Tibial nerve (tissue), 3 donors: ENCODE data around the gene H2BW2.

Experiments
- POLR2A ChIP-seq, 2 donors: fragments of 450-650 bp; IDR thresholded peaks; one replicate each; pipeline ENCODE4 v1.6.1; 2017; ENCODE audit warnings: antibody characterized with exemption in 2 of 2, mild to moderate bottlenecking in 2 of 2, moderate library complexity in 2 of 2
- TF ChIP-seq, protein P1 (sequence below), 5 experiments: fragments of 200-600 bp in 3 of 5; fragments of 450-650 bp in 2 of 5; sonication (generic) in 3 of 5; IDR thresholded peaks; one replicate each; pipeline ENCODE4 v1.5.1; 2016 to 2019; ENCODE audit warnings: antibody characterized with exemption in 5 of 5, mild to moderate bottlenecking in 3 of 5, moderate library complexity in 2 of 5

DNA sequence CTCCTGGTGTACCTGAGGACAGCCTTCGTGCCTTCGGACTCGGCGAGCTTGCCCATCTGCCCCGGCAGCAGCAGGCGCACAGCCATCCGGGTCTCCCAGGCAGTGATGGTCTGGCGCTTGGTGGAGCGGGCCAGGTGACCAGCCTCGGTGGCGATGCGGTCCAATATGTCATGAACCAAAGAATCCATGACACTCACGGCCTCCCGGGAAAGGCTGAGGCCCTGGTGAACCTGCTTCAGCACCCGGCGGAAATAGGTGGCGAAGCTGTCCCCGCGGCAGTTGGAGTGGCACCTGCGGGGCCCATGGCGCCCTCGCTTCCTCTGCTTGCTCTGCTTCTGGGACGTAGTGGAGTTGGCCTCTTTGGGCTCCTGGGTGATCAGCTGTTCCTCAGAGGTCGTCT lies 26.6 kb upstream of the H2BW2 start:
- TF ChIP-seq, protein P1, sequence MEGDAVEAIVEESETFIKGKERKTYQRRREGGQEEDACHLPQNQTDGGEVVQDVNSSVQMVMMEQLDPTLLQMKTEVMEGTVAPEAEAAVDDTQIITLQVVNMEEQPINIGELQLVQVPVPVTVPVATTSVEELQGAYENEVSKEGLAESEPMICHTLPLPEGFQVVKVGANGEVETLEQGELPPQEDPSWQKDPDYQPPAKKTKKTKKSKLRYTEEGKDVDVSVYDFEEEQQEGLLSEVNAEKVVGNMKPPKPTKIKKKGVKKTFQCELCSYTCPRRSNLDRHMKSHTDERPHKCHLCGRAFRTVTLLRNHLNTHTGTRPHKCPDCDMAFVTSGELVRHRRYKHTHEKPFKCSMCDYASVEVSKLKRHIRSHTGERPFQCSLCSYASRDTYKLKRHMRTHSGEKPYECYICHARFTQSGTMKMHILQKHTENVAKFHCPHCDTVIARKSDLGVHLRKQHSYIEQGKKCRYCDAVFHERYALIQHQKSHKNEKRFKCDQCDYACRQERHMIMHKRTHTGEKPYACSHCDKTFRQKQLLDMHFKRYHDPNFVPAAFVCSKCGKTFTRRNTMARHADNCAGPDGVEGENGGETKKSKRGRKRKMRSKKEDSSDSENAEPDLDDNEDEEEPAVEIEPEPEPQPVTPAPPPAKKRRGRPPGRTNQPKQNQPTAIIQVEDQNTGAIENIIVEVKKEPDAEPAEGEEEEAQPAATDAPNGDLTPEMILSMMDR (IDR thresholded peaks at IDR 0.05): no peak
- no peak for TF ChIP-seq POLR2A (IDR thresholded peaks at IDR 0.05)
